Stimulated activated effector memory CD8-positive, alpha-beta T cell treated with anti-CD3 and anti-CD28 coated beads, Interleukin-12 subunit alpha, Interleukin-12 subunit beta, amount 100 ng/mL, for 72 hours (primary cell): ENCODE data around the gene COX8A.

Source experiments
- ATAC-seq: fragments of 150-1000 bp; cut with Tn5 transposase; 2 replicates; pipeline ENCODE4 v1.10.0; 2021
- DNase-seq, 2 donors: peaks; one replicate each; pipeline ENCODE4 v3.0.0; 2021 to 2022; ENCODE audit warnings: low spot score in 2 of 2
- H3K27ac Mint-ChIP-seq: one replicate; pipeline ENCODE4 v1.8.0; 2022; ENCODE audit warnings: mild to moderate bottlenecking, mixed read lengths
- H3K36me3 Mint-ChIP-seq: one replicate; pipeline ENCODE4 v1.8.0; 2022; ENCODE audit warnings: mild to moderate bottlenecking, mixed read lengths
- H3K4me1 Mint-ChIP-seq: one replicate; pipeline ENCODE4 v1.8.0; 2022; ENCODE audit warnings: mixed read lengths
- H3K4me3 Mint-ChIP-seq: one replicate; pipeline ENCODE4 v1.8.0; 2022; ENCODE audit warnings: mild to moderate bottlenecking, mixed read lengths
- H3K9me3 Mint-ChIP-seq: one replicate; pipeline ENCODE4 v1.8.0; 2022; ENCODE audit warnings: mixed read lengths

The COX8A gene

DNA sequence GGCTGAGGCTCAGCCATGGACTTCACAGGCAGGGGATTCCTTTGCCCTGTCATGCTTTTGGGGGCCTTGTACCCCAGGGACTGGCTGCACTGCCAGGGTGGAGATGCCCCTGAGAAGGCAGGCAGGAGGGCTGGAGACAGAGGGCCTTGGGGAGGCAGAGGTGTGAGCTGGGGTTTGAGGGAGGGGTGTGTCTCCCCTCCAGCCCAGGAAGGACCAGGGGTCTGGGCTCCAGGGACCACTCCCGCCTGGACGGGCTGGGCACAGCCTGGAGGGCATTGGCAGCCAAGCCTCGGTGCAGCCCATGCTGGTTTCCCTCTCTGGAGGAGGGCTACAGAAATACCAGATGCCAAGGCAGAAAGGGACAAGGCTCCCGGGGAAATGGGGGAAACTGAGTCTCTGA, 31.3 kb downstream of the COX8A start:
- DNase-seq (no peak), ATAC-seq (no peak)
- Mint-ChIP-seq H3K9me3 (peaks cover 6% of the 10 kb centered on the region), H3K4me1 (peaks cover 22% of the 10 kb centered on the region), H3K27ac (no peak overlapping the region), H3K4me3 (no peak overlapping the region), H3K36me3 (peaks cover 7% of the 10 kb centered on the region)

DNA sequence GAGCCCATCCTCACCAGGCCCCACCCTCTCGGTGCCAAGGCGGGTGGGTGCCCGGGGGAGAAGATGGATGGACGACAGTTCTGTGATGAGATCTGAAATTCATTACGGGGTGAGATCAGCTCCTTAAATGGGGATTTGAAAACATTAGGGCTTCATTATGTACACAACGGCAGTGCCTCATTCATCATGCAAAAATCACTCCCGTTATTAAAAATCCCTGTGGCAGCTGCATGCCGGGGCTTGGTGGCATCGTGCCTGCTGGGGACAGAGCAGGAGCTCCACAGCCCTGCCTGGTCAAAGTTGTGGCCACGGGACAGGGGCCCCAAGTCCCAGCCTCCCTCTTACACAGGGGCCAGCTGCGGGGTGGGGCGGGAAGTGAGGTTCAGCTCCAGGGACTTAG, 32.0 kb downstream of the COX8A start:
- Mint-ChIP-seq H3K4me3 (peak overlapping the region; percentile 79), H3K36me3 (peaks cover 7% of the 10 kb centered on the region), H3K9me3 (peaks cover 6% of the 10 kb centered on the region), H3K27ac (no peak overlapping the region), H3K4me1 (peaks cover 22% of the 10 kb centered on the region)
- DNase-seq: no peak
- no peak for ATAC-seq

DNA sequence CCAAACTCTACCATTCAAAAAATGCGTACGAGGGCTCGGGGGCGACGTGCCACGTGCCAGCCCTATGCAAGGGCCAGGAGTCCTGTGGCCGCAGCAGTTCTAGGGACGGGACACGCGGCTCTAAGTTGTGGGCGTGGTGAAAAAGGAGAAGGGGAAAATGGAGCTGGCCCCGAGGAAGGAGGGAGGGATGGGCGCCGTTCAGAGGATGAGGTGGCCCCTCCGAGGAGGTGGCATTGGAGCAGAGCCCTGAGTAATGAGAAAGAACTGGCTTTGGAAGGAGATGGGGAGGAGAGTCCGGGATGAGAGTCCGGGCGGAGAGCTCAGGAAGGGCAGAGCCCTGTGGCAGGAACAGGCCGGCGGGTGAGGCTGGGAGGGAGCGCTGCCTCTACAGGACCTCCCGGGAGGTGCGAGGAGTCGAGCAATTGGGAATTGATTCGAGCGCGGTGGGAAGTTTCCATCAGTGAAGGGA, 32.8 kb downstream of the COX8A start:
- H3K9me3 Mint-ChIP-seq: peaks cover 6% of the 10 kb centered on the region

DNA sequence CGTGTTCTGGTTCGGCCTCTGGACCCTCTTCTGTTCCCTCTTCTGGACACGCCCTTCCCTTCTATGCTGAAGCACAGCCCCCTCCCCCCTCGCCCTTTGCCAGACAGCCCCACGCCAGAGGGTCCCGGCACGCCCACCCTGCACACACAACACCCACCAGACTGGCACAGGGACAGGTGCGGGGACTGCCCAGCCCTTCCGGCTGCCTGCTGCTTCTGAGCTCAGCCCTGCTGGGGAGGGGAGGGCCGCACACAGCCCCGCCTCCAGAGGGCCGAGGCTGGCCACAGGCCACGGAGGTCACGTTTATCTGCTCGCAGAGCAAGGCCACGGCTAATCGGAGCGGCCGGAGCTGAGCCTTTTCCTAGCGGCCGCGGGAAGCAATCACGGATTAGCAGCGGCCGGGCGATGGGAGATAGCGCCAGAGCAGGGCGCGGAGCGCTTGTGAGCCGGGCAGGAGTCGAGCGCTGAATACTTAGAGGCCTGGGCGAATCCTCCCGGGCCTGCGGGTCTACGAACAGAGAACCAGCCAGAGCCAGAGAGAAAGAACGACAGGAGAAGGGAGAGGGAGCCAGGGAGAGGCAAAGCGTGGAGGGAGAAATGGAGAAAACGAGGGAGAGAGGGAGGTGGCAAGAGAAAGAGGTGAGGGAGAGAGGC, 33.3 kb downstream of the COX8A start:
- Mint-ChIP-seq H3K4me1 (peaks cover 17% of the 10 kb centered on the region), H3K27ac (peak overlapping the region; percentile 90), H3K36me3 (peaks cover 7% of the 10 kb centered on the region), H3K4me3 (peak overlapping the region; percentile 79), H3K9me3 (peaks cover 6% of the 10 kb centered on the region)
- ATAC-seq: peak; percentile 76
- DNase-seq: no peak

More for the DNA sequence above, 32.8 kb downstream of the COX8A start:
- Mint-ChIP-seq H3K4me1 (peaks cover 17% of the 10 kb centered on the region), H3K27ac (peak overlapping the region; percentile 90), H3K36me3 (peaks cover 7% of the 10 kb centered on the region), H3K4me3 (peak overlapping the region; percentile 79)
- DNase-seq (no peak), ATAC-seq (no peak)

DNA sequence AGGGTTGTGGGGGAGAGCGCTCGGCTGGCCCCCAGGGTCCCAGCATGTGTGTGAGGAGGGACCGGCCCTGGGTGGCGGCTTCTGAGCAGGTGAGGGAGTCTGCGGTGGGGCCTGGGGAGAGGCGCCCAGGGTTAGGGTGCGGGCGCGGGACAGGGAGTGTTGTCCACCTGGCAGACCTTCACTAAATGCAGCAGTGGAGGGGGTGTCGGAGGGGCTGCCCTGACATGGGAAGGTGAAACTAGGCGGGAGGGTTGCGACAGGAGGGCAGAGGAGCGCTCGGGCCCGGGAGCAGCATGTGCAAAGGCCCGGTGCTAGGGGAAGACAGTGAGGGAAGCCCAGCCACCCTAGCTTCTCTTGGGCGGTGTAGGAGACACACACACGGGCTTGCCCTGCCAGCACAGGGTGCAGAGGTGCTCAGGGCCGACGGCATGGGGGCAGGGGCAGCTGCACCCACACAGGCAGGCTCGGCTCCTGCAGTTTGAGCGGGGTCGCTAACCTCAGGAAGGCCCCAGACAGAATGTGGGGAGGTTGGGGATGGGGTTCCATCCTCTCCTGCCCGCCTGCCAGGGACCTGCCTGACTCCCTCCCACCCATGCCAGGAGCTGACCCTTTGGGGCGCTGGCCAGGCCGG, 34.0 kb downstream of the COX8A start:
- H3K27ac Mint-ChIP-seq: peak overlapping the region; percentile 90
- ATAC-seq (no peak), DNase-seq (no peak)
- H3K9me3 Mint-ChIP-seq: peaks cover 6% of the 10 kb centered on the region
- peak overlapping the region; percentile 79 for H3K4me3 Mint-ChIP-seq
- peaks cover 7% of the 10 kb centered on the region for H3K36me3 Mint-ChIP-seq
- peaks cover 17% of the 10 kb centered on the region for H3K4me1 Mint-ChIP-seq

DNA sequence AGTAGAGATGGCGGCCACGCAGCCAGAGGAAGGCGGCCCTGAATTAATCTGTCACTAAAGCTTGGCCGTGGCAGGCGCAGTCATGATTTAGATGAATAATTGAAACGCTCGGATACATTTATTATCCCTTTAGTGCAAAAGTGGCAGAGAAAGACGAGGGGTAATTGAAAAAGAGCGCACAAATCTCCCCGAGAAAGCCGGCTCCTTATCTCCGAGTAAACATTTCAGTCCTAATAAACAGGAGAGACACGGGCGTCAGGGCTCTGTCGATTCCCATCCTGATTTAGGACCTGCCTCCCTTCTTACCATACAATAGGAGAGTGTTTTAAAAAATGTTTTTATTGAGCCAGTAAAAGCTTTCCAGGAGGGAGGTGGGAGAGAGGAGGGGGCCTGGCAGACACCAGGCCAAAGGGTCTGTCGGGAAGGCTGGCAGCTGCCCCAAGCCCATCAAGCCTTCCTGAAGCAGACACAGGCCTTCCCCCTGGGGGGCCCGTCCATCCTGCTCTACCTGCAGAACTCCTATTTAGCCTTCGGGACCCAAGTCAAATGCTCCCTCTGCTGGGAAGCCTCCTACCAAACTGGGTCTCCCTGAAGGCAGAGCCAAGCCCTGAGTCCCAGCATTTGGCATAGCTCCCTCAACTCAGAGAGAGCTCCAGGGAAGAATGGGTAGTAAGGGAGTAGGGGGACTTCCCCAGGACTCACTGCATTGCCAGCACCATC, 34.7 kb downstream of the COX8A start:
- H3K27ac Mint-ChIP-seq: no peak overlapping the region
- no peak overlapping the region for H3K4me3 Mint-ChIP-seq
- peaks cover 6% of the 10 kb centered on the region for H3K9me3 Mint-ChIP-seq
- DNase-seq (no peak), ATAC-seq (no peak)
- H3K4me1 Mint-ChIP-seq: peaks cover 17% of the 10 kb centered on the region
- H3K36me3 Mint-ChIP-seq: peaks cover 7% of the 10 kb centered on the region

DNA sequence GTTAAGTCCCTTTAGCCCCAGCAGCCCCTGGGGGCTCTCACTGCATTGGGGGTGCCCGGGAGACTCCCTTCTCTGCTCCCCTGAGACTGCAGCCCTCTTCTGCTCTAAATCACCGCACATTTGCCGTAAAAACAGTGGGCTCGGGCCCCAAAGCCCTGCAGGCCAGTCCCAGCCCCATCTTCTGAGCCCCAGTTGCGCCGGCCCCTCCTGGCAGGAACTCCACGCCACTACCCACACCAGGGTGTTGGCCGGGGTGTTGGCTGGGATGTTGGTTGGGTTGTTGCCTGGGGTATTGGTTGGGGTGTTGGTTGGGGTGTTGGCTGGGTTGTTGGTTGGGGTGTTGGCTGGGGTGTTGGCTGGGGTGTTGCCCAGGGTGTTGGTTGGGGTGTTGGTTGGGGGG, 35.3 kb downstream of the COX8A start:
- peaks cover 8% of the 10 kb centered on the region for H3K36me3 Mint-ChIP-seq
- H3K4me3 Mint-ChIP-seq: no peak overlapping the region
- H3K4me1 Mint-ChIP-seq: peaks cover 17% of the 10 kb centered on the region
- DNase-seq (no peak), ATAC-seq (no peak)
- H3K27ac Mint-ChIP-seq: no peak overlapping the region
- H3K9me3 Mint-ChIP-seq: peaks cover 6% of the 10 kb centered on the region

DNA sequence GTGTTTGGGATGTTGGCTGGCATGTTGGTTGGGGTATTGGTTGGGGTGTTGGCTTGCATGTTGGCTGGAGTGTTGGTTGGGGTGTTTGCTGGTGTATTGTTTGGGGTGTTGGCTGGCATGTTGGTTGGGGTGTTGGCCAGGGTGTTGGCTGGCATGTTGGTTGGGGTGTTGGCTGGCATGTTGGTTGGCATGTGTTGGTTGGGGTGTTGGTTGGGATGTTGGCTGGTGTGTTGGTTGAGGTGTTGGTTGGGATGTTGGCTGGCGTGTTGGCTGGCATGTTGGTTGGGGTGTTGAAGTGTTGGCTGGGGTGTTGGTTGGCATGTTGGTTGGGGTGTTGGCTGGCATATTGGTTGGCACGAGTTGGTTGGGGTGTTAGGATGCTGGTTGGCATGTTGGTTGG, 36.4 kb downstream of the COX8A start:
- no peak overlapping the region for H3K27ac Mint-ChIP-seq
- H3K36me3 Mint-ChIP-seq: peaks cover 15% of the 10 kb centered on the region
- H3K4me3 Mint-ChIP-seq: no peak overlapping the region
- H3K9me3 Mint-ChIP-seq: peaks cover 6% of the 10 kb centered on the region
- DNase-seq (no peak), ATAC-seq (no peak)
- peaks cover 17% of the 10 kb centered on the region for H3K4me1 Mint-ChIP-seq

DNA sequence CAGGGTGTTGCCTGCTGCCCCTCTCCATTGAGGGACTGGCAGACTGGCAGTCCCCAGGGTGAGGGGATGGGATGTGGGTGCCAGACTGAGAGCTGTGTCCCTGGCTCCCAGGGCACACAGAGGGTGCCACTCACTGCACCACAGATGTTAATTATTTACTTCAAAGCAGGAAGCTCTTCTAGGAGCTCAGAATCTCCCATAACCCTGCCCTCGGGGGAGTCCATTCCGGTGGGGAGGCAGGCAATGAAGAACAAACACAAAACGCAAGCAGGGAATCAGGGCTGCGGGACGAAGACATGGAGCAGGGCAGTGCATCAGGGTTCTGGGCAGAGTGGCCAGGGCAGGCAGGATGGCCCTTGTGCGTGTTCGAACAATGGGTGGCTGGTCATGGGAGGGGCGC, 37.0 kb downstream of the COX8A start:
- H3K36me3 Mint-ChIP-seq: peaks cover 15% of the 10 kb centered on the region
- no peak for DNase-seq
- no peak overlapping the region for H3K27ac Mint-ChIP-seq
- ATAC-seq: no peak
- H3K4me1 Mint-ChIP-seq: peaks cover 17% of the 10 kb centered on the region
- no peak overlapping the region for H3K4me3 Mint-ChIP-seq
- H3K9me3 Mint-ChIP-seq: peaks cover 6% of the 10 kb centered on the region

DNA sequence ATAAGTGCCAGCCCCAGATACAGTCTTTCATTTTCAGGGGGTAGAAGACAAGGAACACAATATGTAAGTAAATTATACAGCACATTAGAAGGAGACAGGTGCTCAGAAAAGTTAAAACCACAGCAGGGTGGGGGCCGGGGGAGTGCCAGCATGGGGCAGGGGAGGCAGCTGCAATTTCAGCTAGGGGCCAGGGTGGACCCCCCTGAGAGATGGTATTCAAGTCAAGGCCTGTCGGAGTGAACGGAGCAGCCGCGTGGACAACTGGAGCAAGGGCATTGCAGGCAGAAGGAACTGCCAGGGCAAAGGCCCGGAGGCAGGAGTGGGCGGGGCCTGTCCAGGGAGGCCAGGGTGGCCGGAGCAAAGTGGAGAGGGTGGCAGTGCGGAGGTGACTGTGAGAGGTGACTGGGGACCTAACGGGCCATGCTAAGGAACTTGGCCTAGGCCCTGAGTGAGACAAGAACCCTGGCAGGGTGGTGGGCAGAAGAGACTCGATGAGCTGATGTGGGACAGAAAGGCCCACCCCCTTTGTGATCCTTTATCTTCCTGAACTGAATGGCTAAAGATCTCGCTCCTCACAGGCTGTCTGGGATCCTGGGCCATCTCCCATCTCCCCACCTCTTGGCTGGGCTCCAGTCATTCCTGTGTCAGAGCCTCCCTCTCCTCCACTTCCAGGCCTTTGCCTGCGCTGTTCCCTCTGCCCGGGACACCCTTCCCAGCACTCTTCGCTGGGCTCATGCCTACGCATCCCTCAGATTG, 38.9 kb downstream of the COX8A start:
- Mint-ChIP-seq H3K9me3 (peaks cover 6% of the 10 kb centered on the region), H3K36me3 (peaks cover 8% of the 10 kb centered on the region), H3K4me3 (no peak overlapping the region), H3K4me1 (peaks cover under 1% of the 10 kb centered on the region), H3K27ac (no peak overlapping the region)
- ATAC-seq (no peak), DNase-seq (no peak)

DNA sequence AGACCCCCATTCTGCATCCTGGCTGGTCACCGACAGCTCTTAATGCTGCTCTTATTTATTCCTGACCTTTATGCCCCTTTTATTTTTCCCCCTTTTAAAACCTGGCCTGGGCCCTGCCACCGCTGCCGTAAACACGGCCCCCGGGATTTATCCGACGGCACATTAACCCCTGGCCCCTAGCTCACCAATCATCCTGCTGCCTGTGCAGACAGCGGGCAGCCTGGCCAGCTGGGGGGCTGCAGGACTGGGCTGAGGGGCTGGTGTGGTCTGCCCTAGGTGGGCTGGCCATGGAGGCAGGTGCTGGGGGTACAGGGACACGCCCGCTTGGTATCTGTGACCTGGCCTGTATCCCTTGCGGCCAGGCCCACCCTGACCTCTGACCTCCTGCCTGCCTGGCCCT, 39.9 kb downstream of the COX8A start:
- ATAC-seq: no peak
- no peak for DNase-seq

DNA sequence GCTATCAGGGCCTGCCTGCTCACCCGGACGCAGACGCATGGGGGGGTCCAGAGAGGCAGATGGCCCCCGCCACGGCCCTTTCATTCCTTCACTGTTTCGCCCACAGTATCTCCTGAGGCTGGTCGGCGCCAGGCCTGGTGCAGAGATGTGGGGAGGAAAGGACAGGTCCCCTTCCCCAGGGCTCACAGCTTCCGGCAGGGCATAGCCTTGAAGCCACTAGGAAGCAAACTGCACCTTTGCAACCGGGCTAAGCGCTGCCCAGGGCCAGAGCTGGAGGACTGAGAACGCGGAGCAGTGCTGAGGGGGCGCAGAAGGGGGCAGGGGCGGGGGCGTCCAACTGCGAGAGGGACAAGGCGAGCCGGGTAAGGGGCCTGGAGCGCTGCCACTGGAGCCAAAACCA, 41.1 kb downstream of the COX8A start:
- H3K4me3 Mint-ChIP-seq: no peak overlapping the region
- H3K27ac Mint-ChIP-seq: no peak overlapping the region
- H3K9me3 Mint-ChIP-seq: peaks cover under 1% of the 10 kb centered on the region
- DNase-seq (no peak), ATAC-seq (no peak)
- H3K4me1 Mint-ChIP-seq: no peaks in the 10 kb centered on the region
- peaks cover 8% of the 10 kb centered on the region for H3K36me3 Mint-ChIP-seq

More for the DNA sequence above, 39.9 kb downstream of the COX8A start:
- H3K36me3 Mint-ChIP-seq: peaks cover 8% of the 10 kb centered on the region
- no peaks in the 10 kb centered on the region for H3K4me1 Mint-ChIP-seq
- no peak overlapping the region for H3K4me3 Mint-ChIP-seq
- H3K27ac Mint-ChIP-seq: no peak overlapping the region
- peaks cover 6% of the 10 kb centered on the region for H3K9me3 Mint-ChIP-seq

DNA sequence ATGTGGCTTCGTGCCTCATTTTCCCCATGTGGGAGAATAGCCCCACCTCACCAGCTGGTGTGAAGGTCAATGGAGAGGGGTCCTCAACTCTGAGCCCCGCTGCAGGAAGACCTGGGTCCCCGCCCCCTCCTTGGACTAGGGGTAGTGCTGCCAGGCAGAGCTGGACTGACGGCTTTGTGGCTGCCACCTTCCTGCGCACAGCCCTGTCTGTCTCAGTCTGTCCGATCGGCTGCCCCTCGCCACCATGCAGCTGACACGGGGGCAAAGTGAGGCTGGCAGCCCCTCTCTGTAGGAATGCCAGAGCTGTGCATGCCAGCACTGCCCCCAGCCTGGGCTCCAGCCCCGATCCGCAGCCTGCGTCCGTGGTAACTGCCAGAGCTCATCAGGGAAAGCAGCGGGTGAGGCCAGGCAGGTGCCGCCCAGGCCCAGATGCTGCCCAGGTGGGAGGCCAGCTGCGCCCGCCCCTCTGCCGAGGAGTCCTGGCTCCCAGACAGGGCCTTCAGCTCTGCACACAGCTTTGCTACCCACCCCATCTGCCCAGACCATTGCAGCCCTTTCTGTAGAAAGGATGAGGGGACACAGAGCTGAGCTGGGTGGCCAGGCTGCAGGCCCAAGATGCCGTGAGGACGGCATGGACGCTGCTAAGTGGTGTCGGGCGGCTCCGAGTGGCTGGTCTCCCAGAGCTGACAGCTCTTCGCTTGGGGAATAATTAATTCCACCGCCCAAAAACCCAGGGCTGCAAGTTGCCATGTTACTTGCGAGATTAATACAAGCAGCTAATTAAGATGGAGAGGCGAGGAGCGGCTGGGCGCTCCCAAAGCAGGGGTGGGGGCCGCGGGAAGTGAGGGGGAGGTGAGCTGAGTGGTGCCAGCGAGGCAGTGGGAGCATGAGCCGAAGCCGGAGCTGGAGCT, 41.8 kb downstream of the COX8A start:
- Mint-ChIP-seq H3K4me3 (no peak overlapping the region), H3K36me3 (peaks cover 8% of the 10 kb centered on the region), H3K4me1 (no peaks in the 10 kb centered on the region), H3K27ac (no peak overlapping the region), H3K9me3 (no peaks in the 10 kb centered on the region)
- ATAC-seq: no peak
- DNase-seq: no peak

DNA sequence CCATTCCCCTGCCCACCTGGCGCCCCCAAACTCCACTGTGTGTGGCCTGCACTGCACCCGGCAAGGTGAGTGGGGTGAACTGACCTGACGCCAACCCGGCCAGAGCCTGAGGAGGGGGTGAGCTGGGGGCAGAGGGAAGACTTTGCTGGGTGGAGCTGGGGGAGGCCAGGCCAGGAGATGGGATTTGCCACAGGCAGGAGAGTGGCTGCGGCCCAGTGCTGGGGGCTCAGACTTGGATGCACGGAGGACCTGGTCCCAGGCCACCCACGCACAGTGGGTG, 43.5 kb downstream of the COX8A start:
- no peaks in the 10 kb centered on the region for H3K4me1 Mint-ChIP-seq
- H3K4me3 Mint-ChIP-seq: no peak overlapping the region
- H3K36me3 Mint-ChIP-seq: peaks cover 8% of the 10 kb centered on the region
- H3K9me3 Mint-ChIP-seq: no peaks in the 10 kb centered on the region
- DNase-seq: no peak
- ATAC-seq: no peak
- no peak overlapping the region for H3K27ac Mint-ChIP-seq

DNA sequence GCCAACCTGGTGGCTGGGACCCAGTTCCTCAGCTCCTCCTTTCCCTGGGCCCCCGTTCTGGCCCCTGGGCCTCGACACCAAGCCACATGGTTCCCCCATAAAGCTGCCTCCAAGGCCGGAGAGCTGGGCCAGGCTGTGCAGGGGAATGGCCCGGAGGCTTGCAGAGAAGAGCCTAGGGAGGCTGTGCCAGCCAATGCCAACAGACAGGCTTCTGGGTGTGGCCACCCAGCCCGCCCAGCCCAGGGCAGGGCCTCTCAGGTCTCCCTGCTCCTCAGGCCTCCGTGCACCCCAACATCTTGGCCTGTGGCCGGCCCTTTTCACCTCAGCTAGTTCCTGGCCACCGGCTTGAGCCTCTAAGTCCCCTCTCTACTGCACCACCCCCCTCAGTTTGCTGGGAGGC, 43.9 kb downstream of the COX8A start:
- ATAC-seq: no peak
- H3K36me3 Mint-ChIP-seq: peaks cover 8% of the 10 kb centered on the region
- no peak overlapping the region for H3K4me3 Mint-ChIP-seq
- no peak overlapping the region for H3K27ac Mint-ChIP-seq
- H3K4me1 Mint-ChIP-seq: no peaks in the 10 kb centered on the region
- no peak for DNase-seq
- no peaks in the 10 kb centered on the region for H3K9me3 Mint-ChIP-seq
